HepG2 (cell line): ENCODE measurements around the gene PDE4D. TPM values are rescaled to one million over a fixed set of nuclear protein-coding genes. Genes with fewer than 3 reads are reported as not detected.

Experiments
- ATAC-seq: fragments of 200-7000 bp; cut with Tn5 transposase; 3 replicates; pipeline ENCODE4 v1.9.1; 2020; ENCODE audit warnings: mild to moderate bottlenecking, moderate library complexity
- BruUV-seq: library from RNA; stranded (reverse); fragments of 400-500 nt; replicated peaks from 2 replicates; lab custom pipeline; 2021; lab: Mats Ljungman, UMichigan
- CTCF ChIA-PET: fragments of 300-600 bp; formaldehyde crosslinking; extraction: SDS; loops from one replicate; lab custom pipeline; 2021; ENCODE audit warnings: low total read pairs, inconsistent platforms, low intra/inter-chr PET ratio; lab: Yijun Ruan, JAX
- POLR2A ChIA-PET: fragments of 350-600 bp; sonication (Branson Sonifier 250); formaldehyde crosslinking; loops from one replicate; lab custom pipeline; 2020; ENCODE audit warnings: antibody characterized with exemption, inconsistent platforms; lab: Yijun Ruan, JAX
- DNase-seq: peaks from one replicate; pipeline ENCODE4 v3.0.0-alpha.2; 2015; ENCODE audit warnings: low spot score
- FAIRE-seq: peaks from 3 replicates; lab custom pipeline; 2011; peaks lifted over from hg19 to GRCh38; lab: Jason Lieb, UNC
- H2AFZ ChIP-seq: one replicate; pipeline ENCODE4 v1.6.1; 2011; ENCODE audit warnings: low read length, inconsistent platforms
- H3K27ac ChIP-seq: fragments of 300-600 bp; 3 replicates; pipeline ENCODE4 v1.8.0; 2011; ENCODE audit warnings: mixed run types, mild to moderate bottlenecking, mixed read lengths, low read length, inconsistent platforms; ENCODE audit not compliant: insufficient read depth; ENCODE audit errors: extremely low read length
- H3K27me3 ChIP-seq, 2 experiments: fragments of 200-600 bp in 1 of 2; 2 replicates in 1 of 2; 3 replicates in 1 of 2; pipeline versions ENCODE4 v1.6.0 to v1.8.0; 2011; ENCODE audit warnings: low read length in 2 of 2, mild to moderate bottlenecking in 2 of 2, moderate library complexity in 2 of 2, inconsistent platforms in 1 of 2; ENCODE audit not compliant: insufficient read depth in 2 of 2, control insufficient read depth in 1 of 2
- H3K36me3 ChIP-seq, 2 experiments: fragments of 200-600 bp in 1 of 2; replicated peaks in 1 of 2; 2 replicates in 1 of 2; 3 replicates in 1 of 2; pipeline versions ENCODE4 v1.5.1 to v1.8.0; 2011; ENCODE audit warnings: low read length in 2 of 2, inconsistent platforms in 1 of 2; ENCODE audit not compliant: insufficient read depth in 2 of 2, control insufficient read depth in 1 of 2
- H3K4me1 ChIP-seq: 2 replicates; pipeline ENCODE4 v1.5.1; 2012; ENCODE audit warnings: low read length, inconsistent platforms; ENCODE audit not compliant: insufficient read depth
- H3K4me2 ChIP-seq: 2 replicates; pipeline ENCODE4 v1.6.0; 2011; ENCODE audit warnings: low read depth, low read length, inconsistent platforms
- H3K4me3 ChIP-seq, 3 experiments: fragments of 200-600 bp in 1 of 3; sonication (generic), shearing (Covaris generic) in 1 of 3; replicated peaks in 1 of 3; 2 replicates each; pipeline ENCODE4 v1.5.1; 2011 to 2016; ENCODE audit warnings: low read length in 3 of 3, inconsistent platforms in 2 of 3, low read depth in 2 of 3, mild to moderate bottlenecking in 2 of 3, control low read depth in 1 of 3, mixed read lengths in 1 of 3; ENCODE audit not compliant: insufficient read depth in 1 of 3
- H3K79me2 ChIP-seq: one replicate; pipeline ENCODE4 v1.6.1; 2011; ENCODE audit warnings: low read length, inconsistent platforms; ENCODE audit not compliant: insufficient read depth
- H3K9ac ChIP-seq: 2 replicates; pipeline ENCODE4 v1.6.0; 2011; ENCODE audit warnings: mild to moderate bottlenecking, low read depth, low read length, inconsistent platforms; ENCODE audit not compliant: insufficient read depth
- H3K9me3 ChIP-seq: 2 replicates; pipeline ENCODE4 v1.5.1; 2012; ENCODE audit warnings: mild to moderate bottlenecking, low read length
- H4K20me1 ChIP-seq: 2 replicates; pipeline ENCODE4 v1.6.0; 2011; ENCODE audit warnings: inconsistent platforms, mild to moderate bottlenecking, low read length, moderate library complexity; ENCODE audit not compliant: insufficient read depth
- CHD4 ChIP-seq: fragments of 200-600 bp; sonication (generic); IDR thresholded peaks from 2 replicates; pipeline ENCODE4 v1.7.0; 2017; ENCODE audit warnings: mild to moderate bottlenecking, low read length, borderline replicate concordance
- FLYWCH1 ChIP-seq: sonication (generic); formaldehyde crosslinking; IDR thresholded peaks from 2 replicates; pipeline ENCODE4 v1.8.1; 2023; ENCODE audit warnings: mild to moderate bottlenecking, missing genetic modification reagents
- HIVEP1 ChIP-seq: sonication (generic); formaldehyde crosslinking; IDR thresholded peaks from 2 replicates; pipeline ENCODE4 v1.4.0; 2020; ENCODE audit warnings: mild to moderate bottlenecking, missing genetic modification reagents
- HMG20A ChIP-seq: IDR thresholded peaks from 2 replicates; pipeline ENCODE4 v1.6.1; 2016; ENCODE audit warnings: borderline replicate concordance
- HNRNPK ChIP-seq: fragments of 200-400 bp; formaldehyde crosslinking; IDR thresholded peaks from 2 replicates; pipeline ENCODE4 v1.6.1; 2018; ENCODE audit warnings: low read length, low read depth, moderate library complexity, mild to moderate bottlenecking; ENCODE audit not compliant: poor library complexity, severe bottlenecking
- KDM5A ChIP-seq: fragments of 200-600 bp; sonication (generic); IDR thresholded peaks from 2 replicates; pipeline ENCODE4 v1.7.0; 2018; ENCODE audit warnings: antibody characterized with exemption, mild to moderate bottlenecking, low read length, borderline replicate concordance
- PAX8 ChIP-seq: sonication (generic); formaldehyde crosslinking; IDR thresholded peaks from 2 replicates; pipeline ENCODE4 v1.8.0; 2022; ENCODE audit warnings: mild to moderate bottlenecking, missing genetic modification reagents, borderline replicate concordance
- RXRB ChIP-seq: IDR thresholded peaks from 2 replicates; pipeline ENCODE4 v1.6.1; 2016; ENCODE audit warnings: borderline replicate concordance, missing genetic modification reagents, missing compliant biosample characterization
- SKI ChIP-seq: fragments of 450-650 bp; IDR thresholded peaks from one replicate; pipeline ENCODE4 v1.6.1; 2018; ENCODE audit warnings: mild to moderate bottlenecking; ENCODE audit not compliant: partially characterized antibody
- ZBTB1 ChIP-seq: sonication (generic); formaldehyde crosslinking; IDR thresholded peaks from 2 replicates; pipeline ENCODE4 v1.4.0; 2020; ENCODE audit warnings: missing genetic modification reagents, borderline replicate concordance
- ZNF431 ChIP-seq: sonication (generic); formaldehyde crosslinking; IDR thresholded peaks from 2 replicates; pipeline ENCODE4 v1.9.0; 2022; ENCODE audit warnings: missing genetic modification reagents, low read depth, mild to moderate bottlenecking, borderline replicate concordance
- ZNF530 ChIP-seq: sonication (generic); formaldehyde crosslinking; IDR thresholded peaks from 2 replicates; pipeline ENCODE4 v1.5.0; 2020; ENCODE audit warnings: low read depth, mild to moderate bottlenecking, missing genetic modification reagents
- ZNF674 ChIP-seq: sonication (generic); formaldehyde crosslinking; IDR thresholded peaks from 2 replicates; pipeline ENCODE4 v1.5.0; 2020; ENCODE audit warnings: low read depth, mild to moderate bottlenecking, missing genetic modification reagents
- WGBS: methylation state at CpG from one replicate; pipeline ENCODE4 v1.1.6; 2017; ENCODE audit warnings: low lambda C conversion rate; 5-methylcytosine and 5-hydroxymethylcytosine counted together
- in situ Hi-C: cut with HindIII; loops from 2 replicates; pipeline ENCODE4 v1.10.0; 2017; ENCODE audit warnings: low pct_unique_long_range_greater_than_20kb; ENCODE audit not compliant: extremely low pct_ligation_motif_present
- intact Hi-C: fragments of 100-400 bp; cut with micrococcal nuclease; formaldehyde crosslinking; loops from one replicate; pipeline ENCODE4 v1.10.0; 2022; ENCODE audit not compliant: unreplicated experiment
- polyA plus RNA-seq, 8 experiments: library from polyadenylated mRNA; depleted of rRNA in 3 of 8; stranded (reverse) in 7 of 8; unstranded in 1 of 8; fragments of >200 nt; fragmentation: Illumina TruSeq in 4 of 8; extraction: Trizol in 4 of 8; gene quantifications; 2 replicates each; pipeline versions ENCODE4 v1.2.1 to v1.2.3, GENCODE V29; 2011 to 2016; ENCODE audit warnings: low read depth in 4 of 8, missing spikeins in 1 of 8, mixed read lengths in 1 of 8; ENCODE audit not compliant: insufficient read depth in 1 of 8
- total RNA-seq, 5 experiments: library from RNA; depleted of rRNA; stranded (reverse); fragments of >200 nt; fragmentation: Illumina TruSeq; extraction: Trizol; gene quantifications; 2 replicates each; pipeline ENCODE4 v1.2.3, GENCODE V29; 2016; ENCODE audit warnings: low read depth in 1 of 5
- TF ChIP-seq, protein P1 (sequence below): sonication (generic); formaldehyde crosslinking; IDR thresholded peaks from 2 replicates; pipeline ENCODE4 v1.4.0; 2020; ENCODE audit warnings: missing genetic modification reagents, borderline replicate concordance
- TF ChIP-seq, protein P2 (sequence below): sonication (generic); formaldehyde crosslinking; IDR thresholded peaks from 2 replicates; pipeline ENCODE4 v1.8.1; 2023; ENCODE audit warnings: missing genetic modification reagents, mild to moderate bottlenecking, borderline replicate concordance
- TF ChIP-seq, protein P3 (sequence below): sonication (generic); formaldehyde crosslinking; IDR thresholded peaks from 2 replicates; pipeline ENCODE4 v1.4.0; 2020; ENCODE audit warnings: missing genetic modification reagents
- TF ChIP-seq, protein P4 (sequence below): sonication (generic); formaldehyde crosslinking; conservative IDR thresholded peaks from 2 replicates; pipeline ENCODE4 v1.4.0; 2020; ENCODE audit warnings: missing genetic modification reagents

PDE4D gene
- total and polyA plus RNA-seq, 2 of the 13 experiments (the other 11 are each of a cell fraction or from before 2014, with no cell fraction given) = 7.0 to 12.2 TPM

DNA sequence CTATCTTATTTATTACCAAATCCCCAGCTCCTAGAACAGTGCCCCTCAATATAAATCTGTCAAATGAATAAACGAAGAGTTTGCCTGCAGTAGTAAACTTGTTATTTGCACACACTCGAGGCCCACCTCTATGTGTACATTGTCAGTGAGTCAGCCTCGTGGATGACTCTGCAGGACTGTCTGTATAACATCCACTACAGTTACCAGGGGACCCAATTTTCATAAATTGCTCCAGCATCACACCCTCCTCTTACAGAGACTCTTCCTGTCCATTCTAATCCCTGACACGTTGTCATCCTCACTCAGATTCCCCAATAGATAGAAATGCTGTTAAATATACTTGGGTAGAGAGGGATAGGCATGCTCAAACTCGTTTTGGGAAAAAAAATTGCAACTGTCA, 832.1 kb downstream of the PDE4D start (continued):
- TF ChIP-seq, protein P1, sequence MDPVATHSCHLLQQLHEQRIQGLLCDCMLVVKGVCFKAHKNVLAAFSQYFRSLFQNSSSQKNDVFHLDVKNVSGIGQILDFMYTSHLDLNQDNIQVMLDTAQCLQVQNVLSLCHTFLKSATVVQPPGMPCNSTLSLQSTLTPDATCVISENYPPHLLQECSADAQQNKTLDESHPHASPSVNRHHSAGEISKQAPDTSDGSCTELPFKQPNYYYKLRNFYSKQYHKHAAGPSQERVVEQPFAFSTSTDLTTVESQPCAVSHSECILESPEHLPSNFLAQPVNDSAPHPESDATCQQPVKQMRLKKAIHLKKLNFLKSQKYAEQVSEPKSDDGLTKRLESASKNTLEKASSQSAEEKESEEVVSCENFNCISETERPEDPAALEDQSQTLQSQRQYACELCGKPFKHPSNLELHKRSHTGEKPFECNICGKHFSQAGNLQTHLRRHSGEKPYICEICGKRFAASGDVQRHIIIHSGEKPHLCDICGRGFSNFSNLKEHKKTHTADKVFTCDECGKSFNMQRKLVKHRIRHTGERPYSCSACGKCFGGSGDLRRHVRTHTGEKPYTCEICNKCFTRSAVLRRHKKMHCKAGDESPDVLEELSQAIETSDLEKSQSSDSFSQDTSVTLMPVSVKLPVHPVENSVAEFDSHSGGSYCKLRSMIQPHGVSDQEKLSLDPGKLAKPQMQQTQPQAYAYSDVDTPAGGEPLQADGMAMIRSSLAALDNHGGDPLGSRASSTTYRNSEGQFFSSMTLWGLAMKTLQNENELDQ (CRISPR knock-in tag) = no peak
- TF ChIP-seq SKI = no peak
- TF ChIP-seq RXRB = peak; percentile 31; the same call in 1 of the 2 replicates
- TF ChIP-seq HIVEP1 (CRISPR knock-in tag) = no peak
- TF ChIP-seq, protein P2, sequence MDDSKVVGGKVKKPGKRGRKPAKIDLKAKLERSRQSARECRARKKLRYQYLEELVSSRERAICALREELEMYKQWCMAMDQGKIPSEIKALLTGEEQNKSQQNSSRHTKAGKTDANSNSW (CRISPR knock-in tag) = no peak
- TF ChIP-seq PAX8 (CRISPR knock-in tag) = no peak
- no peak for TF ChIP-seq ZNF674 (CRISPR knock-in tag)
- TF ChIP-seq HMG20A (CRISPR knock-in tag) = 0 out of 2 replicates have a peak, but pooled peaks have one; percentile 17

DNA sequence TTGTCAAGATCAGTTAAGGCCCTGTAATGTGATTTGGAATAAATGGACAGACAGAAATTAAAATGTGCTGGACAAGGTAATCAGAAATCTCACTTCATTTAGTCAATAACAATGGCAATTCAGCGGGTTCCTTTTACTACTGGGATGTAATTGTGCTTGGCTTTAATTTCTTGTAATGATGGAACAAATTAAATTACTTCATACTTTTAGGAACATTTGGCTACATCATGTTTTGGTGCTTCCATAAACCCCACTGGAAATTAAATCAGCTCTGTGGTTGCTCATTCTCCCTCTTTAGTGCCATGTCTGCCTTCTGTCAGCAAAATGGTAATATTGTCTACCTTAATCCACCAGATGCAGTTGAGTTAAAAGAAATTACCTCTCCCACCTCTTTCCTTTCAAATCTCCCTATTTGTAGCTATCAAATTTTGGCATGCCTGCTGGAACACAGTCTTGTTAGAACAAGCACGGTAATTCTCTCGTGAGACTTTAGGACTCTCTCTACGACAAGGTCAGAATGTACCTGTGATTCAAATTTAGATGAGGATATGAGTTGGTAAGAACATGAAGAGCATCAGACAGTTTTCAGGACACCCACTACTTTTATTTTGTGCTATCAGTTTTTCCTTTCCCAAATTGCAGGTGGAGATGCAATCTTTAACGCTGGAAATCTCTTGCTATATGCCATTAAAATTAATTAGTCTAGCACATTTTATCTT, 834.4 kb downstream of the PDE4D start:
- Histone ChIP-seq H3K4me1 (peaks cover 60% of the 10 kb centered on the region), H3K79me2 (no peaks in the 10 kb centered on the region), H3K9me3 (no peaks in the 10 kb centered on the region), H4K20me1 (no peaks in the 10 kb centered on the region), H2AFZ (no peak overlapping the region), H3K4me3 (no peak overlapping the region), H3K36me3 (no peaks in the 10 kb centered on the region), H3K4me2 (no peak overlapping the region), H3K27ac (no peak overlapping the region), H3K27me3 (no peaks in the 10 kb centered on the region), H3K9ac (no peak overlapping the region)
- 66% methylated on average over 5 of the region's 5 CpGs for WGBS
- CTCF ChIA-PET = no interaction called here
- in situ Hi-C loops (no loop called here), intact Hi-C loops (no loop called here)
- ATAC-seq (no peak), DNase-seq (no peak), FAIRE-seq (no peak)
- BruUV-seq = no TSS peak
- POLR2A ChIA-PET = no interaction called here
- TF ChIP-seq FLYWCH1 (CRISPR knock-in tag) (no peak), CHD4 (no peak), HNRNPK (no peak), ZNF431 (CRISPR knock-in tag) (no peak), ZNF530 (CRISPR knock-in tag) (no peak), KDM5A (no peak), ZBTB1 (CRISPR knock-in tag) (no peak)
- TF ChIP-seq, protein P3, sequence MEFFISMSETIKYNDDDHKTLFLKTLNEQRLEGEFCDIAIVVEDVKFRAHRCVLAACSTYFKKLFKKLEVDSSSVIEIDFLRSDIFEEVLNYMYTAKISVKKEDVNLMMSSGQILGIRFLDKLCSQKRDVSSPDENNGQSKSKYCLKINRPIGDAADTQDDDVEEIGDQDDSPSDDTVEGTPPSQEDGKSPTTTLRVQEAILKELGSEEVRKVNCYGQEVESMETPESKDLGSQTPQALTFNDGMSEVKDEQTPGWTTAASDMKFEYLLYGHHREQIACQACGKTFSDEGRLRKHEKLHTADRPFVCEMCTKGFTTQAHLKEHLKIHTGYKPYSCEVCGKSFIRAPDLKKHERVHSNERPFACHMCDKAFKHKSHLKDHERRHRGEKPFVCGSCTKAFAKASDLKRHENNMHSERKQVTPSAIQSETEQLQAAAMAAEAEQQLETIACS (CRISPR knock-in tag) = no peak
- TF ChIP-seq, protein P4, sequence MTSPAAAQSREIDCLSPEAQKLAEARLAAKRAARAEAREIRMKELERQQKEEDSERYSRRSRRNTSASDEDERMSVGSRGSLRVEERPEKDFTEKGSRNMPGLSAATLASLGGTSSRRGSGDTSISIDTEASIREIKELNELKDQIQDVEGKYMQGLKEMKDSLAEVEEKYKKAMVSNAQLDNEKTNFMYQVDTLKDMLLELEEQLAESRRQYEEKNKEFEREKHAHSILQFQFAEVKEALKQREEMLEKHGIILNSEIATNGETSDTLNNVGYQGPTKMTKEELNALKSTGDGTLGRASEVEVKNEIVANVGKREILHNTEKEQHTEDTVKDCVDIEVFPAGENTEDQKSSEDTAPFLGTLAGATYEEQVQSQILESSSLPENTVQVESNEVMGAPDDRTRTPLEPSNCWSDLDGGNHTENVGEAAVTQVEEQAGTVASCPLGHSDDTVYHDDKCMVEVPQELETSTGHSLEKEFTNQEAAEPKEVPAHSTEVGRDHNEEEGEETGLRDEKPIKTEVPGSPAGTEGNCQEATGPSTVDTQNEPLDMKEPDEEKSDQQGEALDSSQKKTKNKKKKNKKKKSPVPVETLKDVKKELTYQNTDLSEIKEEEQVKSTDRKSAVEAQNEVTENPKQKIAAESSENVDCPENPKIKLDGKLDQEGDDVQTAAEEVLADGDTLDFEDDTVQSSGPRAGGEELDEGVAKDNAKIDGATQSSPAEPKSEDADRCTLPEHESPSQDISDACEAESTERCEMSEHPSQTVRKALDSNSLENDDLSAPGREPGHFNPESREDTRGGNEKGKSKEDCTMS (CRISPR knock-in tag) = no peak
